ENCODE results near the gene INSR.
A peak's percentile ranks its signal among the peaks of the same experiment; 100 is the strongest.
"Not testable (repeated sequence)": the region's sequence is repeated elsewhere in the genome, so short reads cannot be mapped to it uniquely, and the experiment has no call there.

Gene INSR

GRCh38 chr19:7293762-7294557, at the start of gene INSR:
Gene INSR (minus strand): TSS chr19:7294414. CDS start chr19:7293891, 523 bp downstream.
- FAIRE-seq, result no peak

GRCh38 chr19:7342143-7342542, 47.9 kb upstream of the INSR start:
- no peak for FAIRE-seq

GRCh38 chr19:7340959-7341837, 47.0 kb upstream of the INSR start:
- no peak for FAIRE-seq

- FAIRE-seq, result no peak
These were observed 43.4 kb upstream of the INSR start for GRCh38 chr19:7337380-7338194.

GRCh38 chr19:7336321-7336973, 42.2 kb upstream of the INSR start:
- FAIRE-seq, result no peak

GRCh38 chr19:7333198-7334118, 39.2 kb upstream of the INSR start:
- no peak for FAIRE-seq

- no peak for FAIRE-seq
These were observed 37.2 kb upstream of the INSR start for GRCh38 chr19:7331446-7331845.

GRCh38 chr19:7328647-7329046, 34.4 kb upstream of the INSR start:
- FAIRE-seq, result no peak

- FAIRE-seq, result no peak
These were observed 33.6 kb upstream of the INSR start for GRCh38 chr19:7327802-7328201.

GRCh38 chr19:7326105-7326877, 32.1 kb upstream of the INSR start:
- no peak for FAIRE-seq

- no peak for FAIRE-seq
These were observed 24.0 kb upstream of the INSR start for GRCh38 chr19:7318176-7318575.

- no peak for FAIRE-seq
These were observed 18.6 kb upstream of the INSR start for GRCh38 chr19:7312816-7313215.

- no peak for FAIRE-seq
These were observed 17.7 kb upstream of the INSR start for GRCh38 chr19:7311911-7312310.

- FAIRE-seq, result not testable (repeated sequence)
These were observed 14.1 kb upstream of the INSR start for GRCh38 chr19:7308327-7308726.

GRCh38 chr19:7307590-7308218, 13.5 kb upstream of the INSR start:
- no peak for FAIRE-seq

GRCh38 chr19:7304200-7304599, 10.0 kb upstream of the INSR start:
- FAIRE-seq, result no peak

GRCh38 chr19:7303470-7303869, 9.3 kb upstream of the INSR start:
- no peak for FAIRE-seq

- FAIRE-seq, result no peak
These were observed 7.3 kb upstream of the INSR start for GRCh38 chr19:7301525-7301924.

GRCh38 chr19:7297742-7298141, 3.5 kb upstream of the INSR start:
- peak; percentile 31 for FAIRE-seq

- no peak for FAIRE-seq
These were observed 1.8 kb upstream of the INSR start for GRCh38 chr19:7295912-7296536.

Measured in G401.6 (cell line).